Muscle of leg (tissue), 11 donors: ENCODE data around the gene DRAM2. TPM values are rescaled to one million over a fixed set of nuclear protein-coding genes. Genes with fewer than 3 reads are reported as not detected.

Source experiments
- DNase-seq: peaks from one replicate; pipeline ENCODE4 v3.0.0; 2013
- H3K27ac ChIP-seq: one replicate; pipeline ENCODE4 v1.5.1; 2013; ENCODE audit warnings: mild to moderate bottlenecking, low read length, control low read depth
- H3K27me3 ChIP-seq: one replicate; pipeline ENCODE4 v1.6.1; 2013; ENCODE audit warnings: low read length; ENCODE audit not compliant: control insufficient read depth, insufficient read depth
- H3K36me3 ChIP-seq: one replicate; pipeline ENCODE4 v1.6.1; 2013; ENCODE audit warnings: low read length; ENCODE audit not compliant: control insufficient read depth, insufficient read depth
- H3K4me1 ChIP-seq: one replicate; pipeline ENCODE4 v1.6.1; 2013; ENCODE audit warnings: low read length; ENCODE audit not compliant: control insufficient read depth, insufficient read depth
- H3K4me3 ChIP-seq: one replicate; pipeline ENCODE4 v1.5.1; 2013; ENCODE audit warnings: low read length, control low read depth
- H3K9me3 ChIP-seq: replicated peaks from 2 replicates; pipeline ENCODE4 v1.6.1; 2013; ENCODE audit warnings: low read depth, low read length; ENCODE audit not compliant: control insufficient read depth
- WGBS: methylation state at CpG from one replicate; pipeline ENCODE4 v1.1.5; 2013; ENCODE audit warnings: missing lambda C conversion rate; ENCODE audit not compliant: insufficient coverage; 5-methylcytosine and 5-hydroxymethylcytosine counted together
- polyA plus RNA-seq, 8 donors: library from polyadenylated mRNA; unstranded; fragments of 120-200 nt; gene quantifications; one replicate each; pipeline versions ENCODE4 v1.2.1 to v1.2.3, GENCODE V29; 2013; ENCODE audit warnings: inconsistent platforms in 1 of 8, low replicate concordance in 1 of 8; ENCODE audit not compliant: insufficient read length in 8 of 8, insufficient read depth in 1 of 8
- total RNA-seq: library from RNA; stranded (reverse); fragments of 120-200 nt; gene quantifications from one replicate; pipeline ENCODE4 v1.2.4, GENCODE V29; 2013

Gene DRAM2
- total and polyA plus RNA-seq, 9 donors = 31.4 to 45.0 (median 38.8) TPM

- WGBS = 83% methylated on average over 1 of the region's 2 CpGs
Measured at GRCh38 chr1:111145542-111145941, 5.6 kb upstream of the DRAM2 start.

DNA sequence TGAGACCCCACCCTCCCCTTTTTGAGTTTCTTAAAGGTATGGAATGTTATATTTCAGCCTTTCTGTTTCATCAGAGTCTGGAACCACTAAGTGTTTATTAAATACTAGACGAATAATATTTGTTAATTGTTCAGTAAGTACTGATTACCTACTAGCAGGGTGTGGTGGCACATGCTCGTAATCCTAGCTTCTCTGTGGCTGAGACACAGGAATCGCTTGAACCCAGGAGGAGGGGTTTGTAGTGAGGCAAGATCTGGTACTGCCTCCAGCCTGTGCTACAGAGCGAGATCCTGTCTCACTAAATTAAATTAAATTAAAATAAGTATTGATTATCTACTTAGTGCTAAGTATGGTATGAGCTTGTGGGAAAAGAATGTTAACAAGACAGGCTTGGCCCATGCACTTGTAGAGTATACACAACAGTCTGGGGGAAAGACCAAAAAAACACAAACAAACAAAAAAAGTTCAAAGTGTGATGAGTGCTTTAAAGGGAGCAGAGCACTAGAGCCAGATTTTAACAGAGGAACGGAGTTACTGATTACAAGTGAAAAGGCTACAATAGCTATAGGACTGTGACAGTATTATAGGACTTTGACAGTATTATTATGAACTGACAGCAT lies 2.6 kb upstream of the DRAM2 start:
- DNase-seq = no peak
- WGBS = 60% methylated on average over 1 of the region's 5 CpGs
- Histone ChIP-seq H3K36me3 (no peaks in the 10 kb centered on the region), H3K9me3 (no peaks in the 10 kb centered on the region), H3K27ac (no peak overlapping the region), H3K4me1 (no peaks in the 10 kb centered on the region), H3K4me3 (no peak overlapping the region), H3K27me3 (no peaks in the 10 kb centered on the region)

More at GRCh38 chr1:111145542-111145941, 5.6 kb upstream of the DRAM2 start:
- Histone ChIP-seq H3K27me3 (no peaks in the 10 kb centered on the region), H3K4me1 (no peaks in the 10 kb centered on the region), H3K9me3 (no peaks in the 10 kb centered on the region), H3K27ac (no peak overlapping the region), H3K4me3 (no peak overlapping the region), H3K36me3 (peaks cover 12% of the 10 kb centered on the region)
- DNase-seq = no peak

GRCh38 chr1:111141245-111142220 lies 1.6 kb upstream of the DRAM2 start:
- H3K9me3 ChIP-seq = no peaks in the 10 kb centered on the region
- no peak overlapping the region for H3K27ac ChIP-seq
- WGBS = no CpG with 5 or more reads among the region's 5 CpGs
- peak overlapping the region; percentile 96 for H3K4me3 ChIP-seq
- H3K4me1 ChIP-seq = no peaks in the 10 kb centered on the region
- no peak for DNase-seq
- no peaks in the 10 kb centered on the region for H3K27me3 ChIP-seq
- H3K36me3 ChIP-seq = no peaks in the 10 kb centered on the region

GRCh38 chr1:111140680-111140967 lies 731 bp upstream of the DRAM2 start:
- H3K9me3 ChIP-seq = no peaks in the 10 kb centered on the region
- peak overlapping the region; percentile 96 for H3K4me3 ChIP-seq
- peak overlapping the region; percentile 96 for H3K27ac ChIP-seq
- no peaks in the 10 kb centered on the region for H3K27me3 ChIP-seq
- 1% methylated on average over 8 of the region's 9 CpGs for WGBS
- H3K36me3 ChIP-seq = no peaks in the 10 kb centered on the region
- DNase-seq = no peak
- no peaks in the 10 kb centered on the region for H3K4me1 ChIP-seq

DNA sequence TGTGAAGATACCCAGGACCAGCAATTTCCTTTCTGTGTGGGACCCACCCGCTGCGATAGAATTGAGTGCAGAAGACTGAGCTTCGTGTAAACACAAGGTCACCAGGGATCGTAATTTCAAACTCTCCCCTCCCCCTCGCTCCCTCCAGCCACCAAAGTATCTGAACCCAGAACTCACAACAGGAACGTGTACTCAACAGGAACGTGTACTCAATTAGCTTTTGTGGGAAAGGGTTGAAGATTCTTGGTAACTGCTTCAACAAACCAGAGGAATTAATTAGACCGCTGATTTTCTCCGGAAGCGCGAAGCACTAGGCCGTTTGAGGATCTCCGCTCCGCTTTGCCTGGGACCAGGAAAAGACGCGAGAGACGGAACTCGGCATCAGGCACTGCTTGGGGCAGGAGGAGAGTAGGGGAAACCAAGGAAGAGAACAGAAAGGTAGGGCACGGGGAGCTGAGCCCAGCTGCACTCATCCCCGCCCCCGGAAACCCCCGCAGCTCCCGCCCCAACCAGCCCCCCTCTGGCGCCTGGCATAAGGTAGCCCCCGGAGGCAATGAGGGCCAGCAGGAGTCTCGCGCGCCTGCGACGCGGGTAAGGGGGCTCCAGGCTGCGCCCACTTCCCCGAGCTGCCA lies 453 bp downstream of the DRAM2 start:
- peaks cover 3% of the 10 kb centered on the region for H3K36me3 ChIP-seq
- DNase-seq = peak; percentile 70
- no peaks in the 10 kb centered on the region for H3K4me1 ChIP-seq
- no peaks in the 10 kb centered on the region for H3K9me3 ChIP-seq
- H3K27ac ChIP-seq = peak overlapping the region; percentile 96
- H3K4me3 ChIP-seq = peak overlapping the region; percentile 96
- under 1% methylated on average over 22 of the region's 33 CpGs for WGBS
- H3K27me3 ChIP-seq = no peaks in the 10 kb centered on the region

- no peaks in the 10 kb centered on the region for H3K9me3 ChIP-seq
- no peaks in the 10 kb centered on the region for H3K4me1 ChIP-seq
- peak; percentile 16 for DNase-seq
- no peak overlapping the region for H3K4me3 ChIP-seq
- no CpG with 5 or more reads among the region's 1 CpG for WGBS
- no peaks in the 10 kb centered on the region for H3K27me3 ChIP-seq
- peaks cover 6% of the 10 kb centered on the region for H3K36me3 ChIP-seq
- no peak overlapping the region for H3K27ac ChIP-seq
Measured at GRCh38 chr1:111133866-111134265, 6.0 kb downstream of the DRAM2 start.

DNA sequence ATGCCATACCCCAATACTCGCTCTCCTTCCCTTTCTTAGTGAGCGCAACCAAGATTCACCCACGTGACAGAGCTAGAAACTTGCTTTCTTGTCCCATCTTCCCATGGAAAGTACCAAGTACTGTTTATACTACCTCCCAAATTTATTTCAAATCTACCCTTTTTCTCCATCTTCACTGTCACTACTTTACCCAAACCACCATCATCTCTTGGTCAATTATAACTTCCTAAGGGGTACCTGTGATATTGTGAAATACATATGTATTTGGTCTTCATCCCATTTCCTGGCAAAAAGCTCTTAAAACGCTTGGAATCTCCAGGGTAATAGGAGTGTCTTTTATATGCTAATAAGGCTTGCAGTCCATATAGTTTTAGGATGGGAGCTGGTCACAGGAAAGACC lies 8.2 kb downstream of the DRAM2 start:
- WGBS = 83% methylated on average over 4 of the region's 4 CpGs
- DNase-seq = no peak
- peaks cover 8% of the 10 kb centered on the region for H3K36me3 ChIP-seq
- no peaks in the 10 kb centered on the region for H3K9me3 ChIP-seq
- no peak overlapping the region for H3K27ac ChIP-seq
- H3K4me3 ChIP-seq = no peak overlapping the region
- no peaks in the 10 kb centered on the region for H3K4me1 ChIP-seq
- H3K27me3 ChIP-seq = no peaks in the 10 kb centered on the region

DNA sequence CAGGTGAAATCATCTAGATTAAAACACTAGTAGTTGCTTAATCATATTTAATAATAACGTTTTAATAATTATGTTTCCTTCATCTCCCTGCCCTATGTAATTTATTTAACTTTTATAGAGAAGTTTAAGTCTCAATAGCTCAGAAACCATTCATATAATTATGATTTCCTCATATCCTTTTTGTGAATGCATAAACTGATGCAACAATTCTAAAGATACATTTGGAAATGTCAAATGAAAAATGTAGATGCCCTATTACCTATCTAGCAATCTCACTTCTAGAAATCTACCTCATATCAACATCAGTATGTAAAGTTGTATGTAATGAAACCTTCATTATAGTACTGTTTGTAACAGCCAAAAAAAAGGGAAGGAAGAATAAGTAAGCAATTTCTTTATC lies 10.5 kb downstream of the DRAM2 start:
- Histone ChIP-seq H3K27ac (no peak overlapping the region), H3K27me3 (no peaks in the 10 kb centered on the region), H3K4me1 (no peaks in the 10 kb centered on the region), H3K9me3 (no peaks in the 10 kb centered on the region), H3K36me3 (peaks cover 10% of the 10 kb centered on the region), H3K4me3 (no peak overlapping the region)
- DNase-seq = no peak
- no CpG with 5 or more reads among the region's 1 CpG for WGBS

GRCh38 chr1:111127923-111128643 lies 11.8 kb downstream of the DRAM2 start:
- WGBS = no CpG with 5 or more reads among the region's 3 CpGs

GRCh38 chr1:111126354-111126753 lies 13.5 kb downstream of the DRAM2 start:
- no peak overlapping the region for H3K4me3 ChIP-seq
- no peak for DNase-seq
- no CpG with 5 or more reads among the region's 1 CpG for WGBS
- no peaks in the 10 kb centered on the region for H3K9me3 ChIP-seq
- H3K36me3 ChIP-seq = peaks cover 10% of the 10 kb centered on the region
- no peak overlapping the region for H3K27ac ChIP-seq
- H3K4me1 ChIP-seq = no peaks in the 10 kb centered on the region
- H3K27me3 ChIP-seq = no peaks in the 10 kb centered on the region

More at GRCh38 chr1:111127923-111128643, 11.8 kb downstream of the DRAM2 start:
- no peaks in the 10 kb centered on the region for H3K9me3 ChIP-seq
- peak; percentile 68 for DNase-seq
- H3K36me3 ChIP-seq = peaks cover 10% of the 10 kb centered on the region
- H3K27me3 ChIP-seq = no peaks in the 10 kb centered on the region
- H3K4me1 ChIP-seq = no peaks in the 10 kb centered on the region
- no peak overlapping the region for H3K4me3 ChIP-seq
- H3K27ac ChIP-seq = no peak overlapping the region
